OCI-LY3 (cell line): Measurements from ENCODE around the gene COL10A1.

Experiments used
- H2AFZ ChIP-seq: fragments of 200-600, 300-600 bp; shearing (Covaris generic); 2 replicates; pipeline ENCODE4 v1.6.0; 2014; ENCODE audit warnings: antibody characterized with exemption, low read depth, low read length
- H3K27ac ChIP-seq: fragments of 200-600, 300-600 bp; sonication (generic); 2 replicates; pipeline ENCODE4 v1.5.1; 2014; ENCODE audit warnings: mild to moderate bottlenecking, low read length, moderate library complexity, mixed read lengths
- H3K27me3 ChIP-seq: fragments of 200-600, 300-600 bp; sonication (generic); 2 replicates; pipeline ENCODE4 v1.6.1; 2014; ENCODE audit warnings: low read depth, low read length, mixed read lengths
- H3K36me3 ChIP-seq: fragments of 200-600, 300-600 bp; sonication (generic); replicated peaks from 2 replicates; pipeline ENCODE3; 2014; ENCODE audit warnings: low read depth, low read length, mixed read lengths
- H3K4me1 ChIP-seq: fragments of 300-600, 200-600 bp; sonication (generic); 2 replicates; pipeline ENCODE4 v1.6.1; 2014; ENCODE audit warnings: low read length, mixed read lengths
- H3K4me2 ChIP-seq: fragments of 200-600, 300-600 bp; sonication (generic); 2 replicates; pipeline ENCODE4 v1.6.1; 2014; ENCODE audit warnings: low read length, mixed read lengths
- H3K4me3 ChIP-seq: fragments of 300-600, 200-600 bp; sonication (generic); 2 replicates; pipeline ENCODE4 v1.5.1; 2014; ENCODE audit warnings: antibody characterized with exemption, mild to moderate bottlenecking, low read length, moderate library complexity
- H3K79me2 ChIP-seq: fragments of 300-600, 200-600 bp; shearing (Covaris generic); 2 replicates; pipeline ENCODE4 v1.6.1; 2014; ENCODE audit warnings: mild to moderate bottlenecking, low read length, mixed read lengths
- H3K9ac ChIP-seq: fragments of 300-600, 200-600 bp; shearing (Covaris generic); 2 replicates; pipeline ENCODE4 v1.6.0; 2014; ENCODE audit warnings: mild to moderate bottlenecking, low read length, moderate library complexity
- H3K9me3 ChIP-seq: fragments of 200-600, 300-600 bp; shearing (Covaris generic); 2 replicates; pipeline ENCODE4 v1.6.1; 2014; ENCODE audit warnings: low read length, mixed read lengths; ENCODE audit not compliant: insufficient read depth
- H4K20me1 ChIP-seq: fragments of 200-600, 300-600 bp; sonication (generic); 2 replicates; pipeline ENCODE4 v1.6.1; 2016; ENCODE audit warnings: low read length, mixed read lengths; ENCODE audit not compliant: insufficient read depth
- CTCF ChIP-seq: fragments of 200-600, 300-600 bp; sonication (generic); IDR thresholded peaks from 2 replicates; pipeline ENCODE4 v1.5.1; 2014; ENCODE audit warnings: antibody characterized with exemption, low read length, low read depth
- EZH2phosphoT487 ChIP-seq: fragments of 200-600 bp; shearing (Covaris generic); IDR thresholded peaks from 2 replicates; pipeline ENCODE4 v1.6.1; 2018; ENCODE audit warnings: antibody characterized with exemption, mixed run types, low read depth

Gene COL10A1

GRCh38 chr6:116127771-116128493, 2.0 kb upstream of the COL10A1 start:
- H4K20me1 ChIP-seq, result no peaks in the 10 kb centered on the region
- H3K27ac ChIP-seq, result no peak overlapping the region
- H3K4me3 ChIP-seq, result no peak overlapping the region
- H3K9me3 ChIP-seq, result no peaks in the 10 kb centered on the region
- TF ChIP-seq CTCF, result no peak
- no peak for TF ChIP-seq EZH2phosphoT487
- no peak overlapping the region for H2AFZ ChIP-seq
- H3K27me3 ChIP-seq, result no peaks in the 10 kb centered on the region
- H3K4me2 ChIP-seq, result no peak overlapping the region
- H3K79me2 ChIP-seq, result no peaks in the 10 kb centered on the region
- H3K36me3 ChIP-seq, result no peaks in the 10 kb centered on the region
- no peaks in the 10 kb centered on the region for H3K4me1 ChIP-seq
- no peak overlapping the region for H3K9ac ChIP-seq

GRCh38 chr6:116120430-116120829, 5.5 kb downstream of the COL10A1 start:
- Histone ChIP-seq H3K27ac (no peak overlapping the region), H4K20me1 (no peaks in the 10 kb centered on the region), H2AFZ (no peak overlapping the region), H3K36me3 (no peaks in the 10 kb centered on the region), H3K4me1 (no peaks in the 10 kb centered on the region), H3K27me3 (no peaks in the 10 kb centered on the region), H3K9ac (no peak overlapping the region), H3K4me2 (no peak overlapping the region), H3K4me3 (no peak overlapping the region), H3K9me3 (no peaks in the 10 kb centered on the region), H3K79me2 (no peaks in the 10 kb centered on the region)
- TF ChIP-seq EZH2phosphoT487, result no peak
- no peak for TF ChIP-seq CTCF

- no peak overlapping the region for H3K4me2 ChIP-seq
- no peaks in the 10 kb centered on the region for H3K27me3 ChIP-seq
- H3K79me2 ChIP-seq, result no peaks in the 10 kb centered on the region
- H4K20me1 ChIP-seq, result no peaks in the 10 kb centered on the region
- H3K27ac ChIP-seq, result no peak overlapping the region
- H3K9me3 ChIP-seq, result no peaks in the 10 kb centered on the region
- no peaks in the 10 kb centered on the region for H3K4me1 ChIP-seq
- no peak overlapping the region for H3K9ac ChIP-seq
- H3K4me3 ChIP-seq, result no peak overlapping the region
- no peak for TF ChIP-seq CTCF
- no peak for TF ChIP-seq EZH2phosphoT487
- H3K36me3 ChIP-seq, result peaks cover 6% of the 10 kb centered on the region
- H2AFZ ChIP-seq, result no peak overlapping the region
Observed at GRCh38 chr6:116118608-116119007, 7.3 kb downstream of the COL10A1 start.

GRCh38 chr6:116115781-116116180, 10.2 kb downstream of the COL10A1 start:
- TF ChIP-seq CTCF (peak; percentile 31), EZH2phosphoT487 (no peak)
- Histone ChIP-seq H3K27ac (no peak overlapping the region), H2AFZ (no peak overlapping the region)

More at GRCh38 chr6:116115781-116116180, 10.2 kb downstream of the COL10A1 start:
- no peaks in the 10 kb centered on the region for H3K4me1 ChIP-seq
- H4K20me1 ChIP-seq, result no peaks in the 10 kb centered on the region
- H3K79me2 ChIP-seq, result no peaks in the 10 kb centered on the region
- no peak overlapping the region for H3K4me2 ChIP-seq
- no peaks in the 10 kb centered on the region for H3K27me3 ChIP-seq
- no peaks in the 10 kb centered on the region for H3K9me3 ChIP-seq
- no peak overlapping the region for H3K9ac ChIP-seq
- H3K4me3 ChIP-seq, result no peak overlapping the region
- peaks cover 15% of the 10 kb centered on the region for H3K36me3 ChIP-seq
